Suppressor macrophage treated with lipopolysaccharide for 4 hours (primary cell): ENCODE data around the gene TTC13.
"Not testable (repeated sequence)": the region's sequence is repeated elsewhere in the genome, so short reads cannot be mapped to it uniquely, and the experiment has no call there.

ENCODE experiments used
- DNase-seq: peaks from one replicate; pipeline ENCODE4 v3.0.0-alpha.2; 2020

The TTC13 gene

GRCh38 chr1:230978491-230979388 is at the start of gene TTC13, which contains the start of gene ARV1:
TSS of gene TTC13 (minus strand) at chr1:230978861. CDS start at chr1:230978830, 31 bp downstream.
TSS of gene ARV1 (plus strand) at chr1:230979094. CDS start at chr1:230979106, 12 bp downstream.
- peak; percentile 99 for DNase-seq

- no peak for DNase-seq
Measured at GRCh38 chr1:231027971-231028370, 49.3 kb upstream of the TTC13 start.

- DNase-seq = no peak
Measured at GRCh38 chr1:231027136-231027925, 48.7 kb upstream of the TTC13 start.

- no peak for DNase-seq
Measured at GRCh38 chr1:231026576-231026975, 47.9 kb upstream of the TTC13 start.

- DNase-seq = no peak
Measured at GRCh38 chr1:231023150-231023549, 44.5 kb upstream of the TTC13 start.

GRCh38 chr1:231022543-231022942 is 43.9 kb upstream of the TTC13 start:
- not testable (repeated sequence) for DNase-seq

GRCh38 chr1:231021540-231022031 is 42.9 kb upstream of the TTC13 start:
- DNase-seq = peak; percentile 47

GRCh38 chr1:231020816-231021215 is 42.2 kb upstream of the TTC13 start:
- DNase-seq = no peak

- DNase-seq = peak; percentile 36
Measured at GRCh38 chr1:231020139-231020601, 41.5 kb upstream of the TTC13 start.

- no peak for DNase-seq
Measured at GRCh38 chr1:231019711-231020110, 41.0 kb upstream of the TTC13 start.

- DNase-seq = no peak
Measured at GRCh38 chr1:231016966-231017365, 38.3 kb upstream of the TTC13 start.

- DNase-seq = no peak
Measured at GRCh38 chr1:231016234-231016633, 37.6 kb upstream of the TTC13 start.

GRCh38 chr1:231013391-231014015 is 34.8 kb upstream of the TTC13 start:
- DNase-seq = no peak

GRCh38 chr1:231011963-231012362 is 33.3 kb upstream of the TTC13 start:
- no peak for DNase-seq

GRCh38 chr1:231011360-231011759 is 32.7 kb upstream of the TTC13 start:
- no peak for DNase-seq

GRCh38 chr1:231007535-231007934 is 28.9 kb upstream of the TTC13 start:
- DNase-seq = not testable (repeated sequence)

- no peak for DNase-seq
Measured at GRCh38 chr1:231001892-231002291, 23.2 kb upstream of the TTC13 start.

GRCh38 chr1:231000639-231001038 is 22.0 kb upstream of the TTC13 start:
- DNase-seq = no peak

GRCh38 chr1:231000201-231000600 is 21.5 kb upstream of the TTC13 start:
- DNase-seq = no peak

GRCh38 chr1:230994860-230995259 is 16.2 kb upstream of the TTC13 start:
- no peak for DNase-seq

- DNase-seq = no peak
Measured at GRCh38 chr1:230992100-230992774, 13.6 kb upstream of the TTC13 start.

GRCh38 chr1:230987448-230987847 is 8.8 kb upstream of the TTC13 start:
- no peak for DNase-seq
